Effector memory CD4-positive, alpha-beta T cell (primary cell): ENCODE data around the gene TTLL6.

Source experiments
- DNase-seq, 3 donors: peaks; one replicate each; pipeline ENCODE4 v3.0.0-alpha.2; 2020
- H3K27ac ChIP-seq: 2 replicates; pipeline ENCODE4 v1.7.0; 2013; ENCODE audit warnings: mild to moderate bottlenecking, low read length, moderate library complexity; ENCODE audit not compliant: insufficient read depth, poor library complexity, severe bottlenecking
- H3K27me3 ChIP-seq: replicated peaks from 2 replicates; pipeline ENCODE4 v1.7.0; 2013; ENCODE audit warnings: mild to moderate bottlenecking, low read length; ENCODE audit not compliant: insufficient read depth, control insufficient read depth, poor library complexity, severe bottlenecking
- H3K36me3 ChIP-seq: 2 replicates; pipeline ENCODE4 v1.7.0; 2013; ENCODE audit warnings: mild to moderate bottlenecking, low read length, moderate library complexity; ENCODE audit not compliant: control insufficient read depth, insufficient read depth
- H3K4me1 ChIP-seq: 2 replicates; pipeline ENCODE4 v1.7.0; 2013; ENCODE audit warnings: low read length, mild to moderate bottlenecking; ENCODE audit not compliant: control insufficient read depth, insufficient read depth, poor library complexity, severe bottlenecking
- H3K4me3 ChIP-seq: 2 replicates; pipeline ENCODE4 v1.7.0; 2013; ENCODE audit warnings: low read length, low read depth, mild to moderate bottlenecking; ENCODE audit not compliant: insufficient read depth, poor library complexity, severe bottlenecking
- H3K9me3 ChIP-seq: 2 replicates; pipeline ENCODE4 v1.7.0; 2013; ENCODE audit warnings: mild to moderate bottlenecking, low read length, moderate library complexity; ENCODE audit not compliant: control insufficient read depth

TTLL6 gene

DNA sequence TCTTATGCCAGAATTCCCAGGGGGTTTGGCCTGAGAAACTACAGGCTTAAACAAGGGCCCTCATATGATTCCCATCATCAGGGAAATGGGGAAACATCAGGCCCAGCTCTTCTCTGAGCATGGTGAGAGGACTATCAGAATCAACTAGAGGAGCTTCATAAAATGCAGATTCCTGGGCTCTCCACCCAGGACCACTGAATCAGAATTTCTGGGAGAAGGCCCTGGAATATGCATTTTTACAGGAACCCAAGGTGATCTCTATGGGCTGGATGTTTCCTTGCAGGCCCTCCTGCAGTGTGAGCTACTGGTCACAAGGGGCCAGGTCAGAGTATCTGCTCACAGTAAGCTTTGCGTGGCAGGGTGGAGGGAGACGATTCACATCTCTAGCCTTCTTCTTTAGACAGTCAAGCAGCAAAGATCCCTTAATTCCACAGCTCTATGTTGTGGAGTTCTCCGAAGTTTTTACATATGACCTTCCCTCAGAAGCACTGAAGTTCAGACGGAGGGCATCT lies 49.7 kb downstream of the TTLL6 start:
- Histone ChIP-seq H3K4me3 (no peak overlapping the region), H3K36me3 (no peaks in the 10 kb centered on the region), H3K27ac (no peak overlapping the region), H3K4me1 (no peaks in the 10 kb centered on the region), H3K27me3 (peaks cover 2% of the 10 kb centered on the region), H3K9me3 (no peaks in the 10 kb centered on the region)
- no peak for DNase-seq

DNA sequence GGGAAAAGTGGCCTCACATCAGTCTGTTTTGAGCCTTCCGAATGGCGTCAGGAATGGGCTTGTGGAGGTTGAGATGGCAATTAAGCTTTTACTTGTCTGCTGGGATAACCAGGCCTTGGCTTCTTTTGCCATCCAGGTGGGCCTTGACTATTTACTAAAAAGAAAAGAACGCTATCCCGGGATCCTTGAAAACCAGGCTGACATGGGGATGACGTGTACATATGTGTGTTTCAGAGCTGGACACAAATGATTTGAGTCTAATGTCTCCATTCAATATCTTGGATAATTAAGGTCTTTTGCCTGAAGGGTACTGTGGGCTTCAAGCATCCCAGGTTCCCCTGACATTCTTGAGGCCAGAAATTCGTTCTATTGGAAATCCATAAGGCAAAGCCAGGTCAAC lies 55.9 kb downstream of the TTLL6 start:
- H3K4me3 ChIP-seq: no peak overlapping the region
- no peaks in the 10 kb centered on the region for H3K9me3 ChIP-seq
- H3K36me3 ChIP-seq: no peaks in the 10 kb centered on the region
- DNase-seq: no peak
- peaks cover 7% of the 10 kb centered on the region for H3K27me3 ChIP-seq
- no peaks in the 10 kb centered on the region for H3K4me1 ChIP-seq
- no peak overlapping the region for H3K27ac ChIP-seq

DNA sequence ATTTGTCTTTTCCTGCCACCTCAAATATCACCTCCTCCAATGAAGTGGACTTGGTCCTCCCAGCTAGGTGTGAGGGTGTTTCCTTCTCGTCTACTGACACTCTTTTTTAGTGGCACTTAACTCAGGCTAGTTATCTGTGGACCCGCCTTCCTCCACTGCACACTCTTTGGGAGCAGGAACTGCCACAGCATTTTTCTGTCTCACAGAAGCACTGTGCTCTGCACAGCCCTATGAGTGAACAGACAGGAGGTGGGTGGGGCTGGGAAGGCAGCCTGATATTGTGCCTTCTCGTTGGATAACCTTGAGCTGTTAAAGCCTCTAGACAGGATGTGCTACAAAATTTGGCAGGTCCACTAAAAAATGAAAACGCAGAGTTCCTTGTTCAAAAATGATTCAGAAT lies 56.6 kb downstream of the TTLL6 start:
- DNase-seq: no peak
- no peak overlapping the region for H3K4me3 ChIP-seq
- H3K4me1 ChIP-seq: no peaks in the 10 kb centered on the region
- no peak overlapping the region for H3K27ac ChIP-seq
- peaks cover 10% of the 10 kb centered on the region for H3K27me3 ChIP-seq
- no peaks in the 10 kb centered on the region for H3K36me3 ChIP-seq
- no peaks in the 10 kb centered on the region for H3K9me3 ChIP-seq

DNA sequence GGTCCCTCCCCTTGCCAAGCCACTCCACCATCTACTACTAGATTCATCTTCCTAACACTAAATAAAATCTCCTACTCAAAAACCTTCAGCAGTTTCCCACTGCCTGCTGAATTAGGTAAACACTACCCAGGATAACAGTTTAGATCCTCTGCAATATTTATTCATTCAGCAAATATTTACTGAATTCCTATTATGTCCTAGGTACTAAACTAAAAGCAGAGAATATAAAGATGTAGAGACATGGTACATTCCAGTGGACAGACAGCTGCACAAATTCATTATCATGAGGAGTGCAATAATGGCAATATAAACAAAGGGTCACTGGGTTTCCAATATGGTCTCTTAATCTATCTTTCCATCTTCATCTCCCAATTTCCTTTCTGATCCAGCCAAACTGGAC lies 57.7 kb downstream of the TTLL6 start:
- Histone ChIP-seq H3K27ac (no peak overlapping the region), H3K27me3 (peaks cover 22% of the 10 kb centered on the region), H3K9me3 (no peaks in the 10 kb centered on the region), H3K4me3 (no peak overlapping the region), H3K36me3 (no peaks in the 10 kb centered on the region), H3K4me1 (peaks cover 7% of the 10 kb centered on the region)
- DNase-seq: no peak

DNA sequence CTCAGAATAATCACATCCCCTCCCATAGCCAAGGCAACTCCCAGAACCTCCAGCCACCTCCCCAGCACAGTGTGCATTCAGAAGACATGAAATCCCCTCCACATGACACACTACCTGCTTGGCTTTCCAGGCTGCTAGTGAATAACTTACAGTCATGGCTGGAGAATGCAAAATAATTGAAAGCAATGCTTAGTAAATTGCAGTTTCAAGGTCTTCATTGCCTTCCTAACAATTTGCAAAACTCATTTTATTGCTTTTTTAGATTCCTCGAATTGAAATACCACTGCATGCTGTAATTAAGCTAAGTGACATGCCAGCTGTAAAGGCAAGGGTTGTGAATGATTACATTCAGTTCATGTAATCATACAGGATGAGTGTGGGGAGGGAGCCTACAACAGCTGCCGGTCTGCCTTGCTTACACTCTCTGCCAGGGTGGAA lies 59.5 kb downstream of the TTLL6 start:
- DNase-seq: no peak
- Histone ChIP-seq H3K27me3 (peaks cover 39% of the 10 kb centered on the region), H3K4me1 (peaks cover 12% of the 10 kb centered on the region), H3K9me3 (no peaks in the 10 kb centered on the region), H3K36me3 (no peaks in the 10 kb centered on the region), H3K27ac (no peak overlapping the region), H3K4me3 (no peak overlapping the region)

DNA sequence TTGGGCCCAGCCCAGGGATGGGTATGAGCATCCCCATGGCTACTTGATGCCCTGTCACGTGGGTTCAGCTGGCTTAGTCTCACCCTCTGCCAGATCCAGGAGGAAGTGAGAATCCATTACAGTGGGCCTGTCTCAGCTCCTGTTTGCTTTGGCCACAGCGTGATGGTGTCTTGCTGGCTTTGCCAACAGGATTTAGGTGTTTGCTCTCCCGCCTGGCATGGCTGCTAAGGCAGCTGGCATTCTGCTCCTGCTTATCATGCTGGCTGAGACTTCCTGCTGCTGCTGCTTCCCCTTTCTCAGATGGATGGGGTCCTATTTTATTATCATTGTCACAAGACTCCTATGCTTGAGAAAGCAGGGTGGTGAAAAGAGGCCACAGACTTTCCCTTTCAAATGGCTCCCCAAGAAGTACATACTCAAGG lies 60.2 kb downstream of the TTLL6 start:
- no peak for DNase-seq
- Histone ChIP-seq H3K36me3 (no peaks in the 10 kb centered on the region), H3K9me3 (no peaks in the 10 kb centered on the region), H3K27me3 (peaks cover 46% of the 10 kb centered on the region), H3K4me1 (peaks cover 12% of the 10 kb centered on the region), H3K4me3 (no peak overlapping the region), H3K27ac (no peak overlapping the region)

DNA sequence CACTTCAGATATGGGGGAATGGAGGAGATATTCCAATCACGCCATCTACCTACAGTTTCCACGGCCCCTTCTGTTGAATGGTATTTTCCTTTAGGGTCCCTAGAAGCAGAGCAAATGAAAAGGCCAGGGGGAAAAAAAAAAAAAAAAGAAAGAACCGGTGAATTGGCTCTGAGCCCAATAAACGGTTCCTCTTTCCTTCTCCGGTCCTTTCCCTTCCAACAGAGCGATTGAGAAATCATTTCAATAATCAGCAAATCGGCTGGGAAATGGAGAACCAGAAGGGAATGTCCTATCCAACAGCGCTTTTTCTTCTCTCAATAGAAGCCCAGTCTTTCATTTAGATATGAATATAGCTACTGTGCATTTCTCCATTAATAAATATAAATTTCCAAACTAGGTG lies 61.7 kb downstream of the TTLL6 start:
- Histone ChIP-seq H3K4me3 (no peak overlapping the region), H3K27ac (no peak overlapping the region), H3K27me3 (peaks cover 58% of the 10 kb centered on the region), H3K36me3 (no peaks in the 10 kb centered on the region), H3K4me1 (peaks cover 12% of the 10 kb centered on the region), H3K9me3 (no peaks in the 10 kb centered on the region)
- no peak for DNase-seq

DNA sequence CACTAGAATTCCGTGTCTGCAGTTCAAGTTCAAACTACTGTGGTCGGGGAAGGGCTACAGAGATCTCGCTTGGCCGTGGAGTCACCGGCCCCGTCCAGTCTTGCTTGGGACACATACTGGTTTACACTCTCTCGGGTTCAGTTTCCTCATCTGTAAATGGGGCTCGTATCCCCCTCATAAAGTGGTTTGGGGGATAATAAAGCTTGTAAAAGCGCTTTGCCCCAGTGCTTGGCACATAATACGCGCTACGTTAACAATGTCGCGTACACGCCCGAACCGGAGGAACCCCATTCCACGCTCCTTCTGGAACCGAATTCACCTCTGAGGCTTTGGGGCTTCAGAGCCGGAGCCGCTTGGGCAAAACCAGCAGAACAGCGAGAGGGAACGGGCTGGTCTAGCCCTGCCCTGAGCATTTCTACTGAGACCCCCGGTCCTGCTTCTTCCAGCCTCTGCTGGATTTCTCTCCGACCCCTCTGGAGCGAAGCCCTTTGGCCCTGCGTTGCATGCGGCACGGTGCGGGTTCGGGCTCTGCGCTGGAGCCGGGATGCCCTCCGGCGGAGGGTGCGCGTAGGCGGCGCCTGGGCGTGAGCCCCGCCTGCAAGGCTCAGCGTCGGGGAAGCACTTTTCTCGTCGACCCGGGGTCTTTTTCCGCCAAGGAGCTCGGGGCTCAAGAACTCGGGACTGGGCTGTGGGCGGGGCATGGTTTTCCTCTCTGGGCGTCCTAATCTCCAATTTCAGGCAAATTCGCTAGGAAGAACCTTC lies 62.3 kb downstream of the TTLL6 start:
- Histone ChIP-seq H3K9me3 (no peaks in the 10 kb centered on the region), H3K4me3 (no peak overlapping the region), H3K36me3 (no peaks in the 10 kb centered on the region), H3K4me1 (peaks cover 12% of the 10 kb centered on the region), H3K27me3 (peaks cover 64% of the 10 kb centered on the region), H3K27ac (no peak overlapping the region)
- DNase-seq: no peak

DNA sequence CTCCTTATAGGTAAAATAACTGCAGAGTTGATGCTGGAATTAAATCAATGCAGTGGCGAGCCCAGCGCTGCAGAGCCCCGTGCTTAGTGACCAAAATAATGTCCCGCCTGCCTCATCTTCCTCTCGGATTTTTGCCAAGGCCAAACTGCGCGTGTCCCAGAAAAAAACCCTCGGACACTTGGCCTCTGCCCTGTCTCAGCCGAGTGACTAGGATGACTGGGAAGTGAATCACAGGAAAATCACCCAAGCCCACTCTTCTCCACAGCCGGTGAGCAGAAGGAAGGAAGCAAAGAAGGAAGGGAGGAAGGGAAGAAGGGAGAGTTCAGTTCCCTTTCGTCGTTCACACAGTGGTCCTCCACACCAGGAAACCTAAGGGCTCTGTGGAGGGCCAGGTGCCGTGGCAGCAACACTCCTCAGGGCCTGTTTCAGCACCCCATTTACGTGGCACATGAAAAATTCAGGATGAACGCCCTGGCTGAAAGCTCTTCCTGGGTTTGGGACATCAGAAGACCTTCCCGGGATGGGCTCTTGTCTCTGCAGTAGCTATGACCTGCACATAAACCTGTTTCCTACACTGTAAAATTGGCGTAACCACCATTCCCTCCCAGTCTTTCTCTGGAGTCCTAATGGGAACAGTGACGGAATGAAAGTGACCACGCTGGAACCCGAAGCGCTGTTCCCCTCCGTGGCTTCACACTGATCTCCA lies 63.1 kb downstream of the TTLL6 start:
- H3K4me3 ChIP-seq: no peak overlapping the region
- no peaks in the 10 kb centered on the region for H3K36me3 ChIP-seq
- no peak overlapping the region for H3K27ac ChIP-seq
- no peaks in the 10 kb centered on the region for H3K9me3 ChIP-seq
- H3K27me3 ChIP-seq: peaks cover 71% of the 10 kb centered on the region
- H3K4me1 ChIP-seq: peaks cover 12% of the 10 kb centered on the region
- no peak for DNase-seq
